Activated T-helper 9 cell treated with anti-CD3 and anti-CD28 coated beads, Interleukin-2, amount 50 U/mL, for 16 hours (primary cell): ENCODE measurements around the gene KCND2.
"Not testable (repeated sequence)": the region's sequence is repeated elsewhere in the genome, so short reads cannot be mapped to it uniquely, and the experiment has no call there.

Experiments
- DNase-seq: peaks from one replicate; pipeline ENCODE4 v3.0.0-alpha.2; 2020; ENCODE audit warnings: low read depth

The KCND2 gene

DNA sequence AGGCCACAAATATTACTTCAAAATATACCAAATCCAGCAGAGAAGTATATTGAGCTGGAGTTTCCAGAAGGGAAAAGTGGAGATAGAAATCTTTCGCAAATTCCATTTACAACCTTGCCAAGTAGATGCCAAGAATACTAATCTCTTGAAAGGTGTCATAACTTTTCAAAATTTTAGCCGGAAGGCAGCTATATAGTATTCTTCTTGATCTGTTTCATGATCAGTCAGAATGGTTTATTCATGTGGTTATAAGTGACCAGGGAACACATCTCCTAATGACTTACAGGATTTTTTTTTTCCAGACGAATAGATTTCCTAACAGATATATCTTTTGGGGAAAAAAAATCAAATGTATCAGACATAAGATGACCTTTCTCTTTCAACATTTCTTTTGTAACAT lies 314.3 kb downstream of the KCND2 start:
- no peak for DNase-seq

DNA sequence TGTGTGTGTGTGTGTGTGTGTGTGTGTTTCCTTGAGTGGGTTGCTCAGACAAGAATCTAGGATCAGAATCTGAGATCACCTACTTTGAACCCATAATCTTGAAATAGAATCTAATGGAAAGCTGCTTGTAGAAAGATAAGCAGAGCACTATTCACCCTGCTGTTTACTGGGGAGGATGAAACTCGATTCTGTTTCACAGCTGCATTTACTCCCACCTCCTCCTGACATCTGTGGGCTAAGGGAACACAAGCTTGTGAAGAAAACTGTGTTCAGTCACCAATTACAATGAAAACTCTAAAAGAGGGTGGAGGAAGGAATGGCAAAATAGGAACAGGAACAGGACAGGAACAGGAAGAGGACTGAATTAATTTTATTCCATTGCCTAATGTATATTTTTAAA lies 315.4 kb downstream of the KCND2 start:
- DNase-seq: no peak

DNA sequence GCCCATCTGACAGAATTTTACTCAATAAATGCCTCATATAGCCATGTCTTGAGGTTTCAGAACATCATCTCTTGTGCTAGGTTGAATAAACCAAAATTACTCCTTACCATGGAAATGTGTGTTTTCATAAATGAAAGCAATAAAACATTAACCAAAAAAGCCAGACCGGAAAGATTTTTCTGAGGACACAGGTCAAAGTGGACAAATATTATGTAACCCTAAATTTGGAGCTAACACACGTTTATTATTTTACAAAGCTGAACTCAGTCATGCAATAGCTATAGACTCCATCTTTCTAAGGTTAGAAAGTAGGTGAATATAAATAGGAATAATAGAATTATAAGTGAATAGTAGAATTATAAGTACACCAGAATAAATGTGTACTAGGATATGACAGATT lies 315.9 kb downstream of the KCND2 start:
- no peak for DNase-seq

DNA sequence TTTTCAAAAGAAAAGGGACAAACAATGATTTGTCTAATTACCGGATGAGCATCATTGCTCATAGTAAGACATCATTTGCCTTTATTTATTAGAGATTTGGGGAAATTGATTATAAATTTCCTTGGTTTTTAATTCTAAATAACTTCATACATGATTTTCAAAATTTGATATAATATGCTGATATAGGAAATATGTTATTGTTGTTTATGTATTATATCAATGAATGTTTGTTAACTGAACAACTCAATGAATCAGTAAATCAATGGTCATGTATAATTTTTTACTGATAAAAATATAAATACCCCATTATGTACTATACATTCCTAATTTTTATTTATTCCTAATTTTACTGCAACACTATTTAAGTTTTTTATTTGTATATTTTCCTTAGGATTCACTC lies 327.6 kb downstream of the KCND2 start:
- no peak for DNase-seq

DNA sequence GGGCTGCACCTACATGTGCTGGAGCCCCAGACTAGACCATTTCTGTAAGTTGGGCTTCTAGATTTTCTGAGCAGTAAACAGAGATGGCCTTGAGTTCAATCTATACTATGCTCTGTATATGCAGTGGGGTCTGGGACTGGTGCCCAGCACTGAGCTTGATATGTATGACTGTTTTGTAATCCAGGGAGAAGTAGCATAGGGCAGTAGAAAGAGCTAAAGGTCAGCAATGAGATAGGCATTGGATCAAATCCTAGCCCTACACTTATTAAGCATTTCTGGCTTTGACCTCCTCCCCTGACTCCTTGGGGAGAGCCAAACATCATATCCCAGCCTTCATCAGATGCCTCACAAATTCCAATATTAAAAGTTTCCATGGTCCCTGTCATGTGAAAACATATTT lies 330.4 kb downstream of the KCND2 start:
- no peak for DNase-seq

DNA sequence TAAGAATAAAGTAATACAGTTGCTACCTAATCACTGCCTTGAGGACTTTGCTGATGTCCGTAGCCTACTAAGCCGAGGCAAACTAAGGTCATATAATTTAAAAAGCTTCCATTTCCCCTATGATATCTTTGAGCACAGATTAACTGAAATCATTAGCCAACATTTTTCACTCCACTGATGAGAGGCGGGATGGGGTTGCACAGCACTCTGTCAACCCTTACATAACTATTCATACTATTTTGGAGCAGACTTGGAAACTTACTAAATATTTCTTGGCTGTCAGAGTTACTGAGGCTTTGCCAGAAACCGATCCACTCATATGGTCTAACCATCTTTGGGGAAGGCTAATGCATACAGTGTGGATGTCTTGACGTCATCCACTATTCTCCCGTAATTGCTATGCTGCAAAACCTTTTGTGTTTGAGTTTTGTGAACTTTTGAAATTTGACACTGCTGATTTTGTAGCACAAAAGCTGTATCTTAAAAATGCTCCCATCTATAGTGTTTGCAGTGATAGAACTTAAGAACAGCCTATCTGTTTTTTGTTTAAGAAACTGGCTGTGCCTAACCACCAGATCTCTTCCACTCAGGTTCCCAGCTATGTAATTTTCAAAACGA lies 336.3 kb downstream of the KCND2 start:
- no peak for DNase-seq

DNA sequence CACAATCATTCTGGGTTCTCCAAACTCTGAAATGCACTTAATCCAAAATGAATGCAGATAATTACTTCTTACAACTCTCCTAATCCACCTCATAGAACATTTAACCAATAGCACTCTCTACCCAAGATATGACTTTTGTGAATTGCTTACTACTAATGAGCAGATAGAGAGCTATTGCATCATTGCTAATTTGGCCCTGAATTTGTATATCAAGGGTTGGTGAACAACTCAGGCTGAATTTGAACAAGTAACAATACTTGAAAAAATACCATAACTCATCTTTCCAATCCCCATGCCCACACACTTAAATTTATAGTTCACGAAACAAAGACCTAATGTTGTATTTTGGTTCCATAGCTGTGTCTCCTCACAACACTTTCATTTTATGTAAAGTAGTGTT lies 339.0 kb downstream of the KCND2 start:
- no peak for DNase-seq

DNA sequence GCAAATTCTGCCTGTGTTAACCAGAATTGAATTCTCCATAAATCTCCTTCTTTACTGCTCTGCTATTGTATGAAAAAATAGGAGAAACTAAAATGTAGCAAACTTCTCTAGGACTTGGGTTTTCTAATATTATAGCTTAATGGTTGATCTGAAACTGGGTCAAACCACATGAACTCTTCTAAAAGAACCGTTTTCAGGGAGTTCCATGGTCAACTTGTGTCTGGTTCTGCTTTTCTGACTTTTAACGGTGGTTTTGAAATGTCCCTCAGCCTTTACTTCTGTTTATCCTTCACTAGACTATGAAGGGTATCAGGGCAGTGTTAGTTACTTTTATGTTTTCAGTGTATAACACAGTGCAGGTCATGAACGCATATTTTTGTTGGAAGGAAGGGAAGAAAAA lies 342.7 kb downstream of the KCND2 start:
- DNase-seq: no peak

DNA sequence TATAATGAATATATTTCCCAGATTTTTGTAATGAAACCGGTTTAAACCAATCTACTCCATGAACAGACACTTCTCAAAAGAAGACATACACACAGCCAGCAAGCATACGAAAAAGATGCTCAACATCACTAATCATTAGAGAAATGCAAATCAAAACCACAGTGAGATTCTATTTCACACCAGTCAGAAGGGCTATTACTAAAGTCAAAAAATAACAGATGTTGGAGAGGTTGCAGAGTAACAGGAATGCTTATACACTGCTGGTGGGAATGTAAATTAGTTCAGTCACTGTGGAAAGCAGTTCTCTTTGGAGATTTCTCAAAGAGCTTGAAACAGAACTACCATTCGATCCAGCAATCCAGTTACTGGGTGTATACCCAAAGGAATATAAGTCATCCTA lies 344.3 kb downstream of the KCND2 start:
- no peak for DNase-seq

DNA sequence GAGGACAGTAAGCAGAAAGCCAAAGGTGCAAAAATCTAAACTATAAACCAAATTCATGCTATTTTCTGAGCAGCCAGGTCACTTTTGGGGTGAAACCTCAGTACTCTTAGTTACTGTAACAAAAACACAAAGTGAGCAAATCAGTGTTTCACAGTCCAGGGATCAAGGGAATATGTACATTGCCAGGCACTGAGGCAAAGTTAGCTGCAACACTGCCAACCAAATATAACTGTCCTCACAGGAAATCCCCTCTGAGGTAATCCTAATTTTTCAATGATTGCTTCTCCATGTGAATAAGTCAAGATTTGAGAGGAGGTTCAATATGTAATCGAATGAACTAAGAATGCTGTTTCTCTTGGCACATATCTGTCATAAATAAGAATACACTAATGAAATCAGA lies 355.3 kb downstream of the KCND2 start:
- DNase-seq: no peak

DNA sequence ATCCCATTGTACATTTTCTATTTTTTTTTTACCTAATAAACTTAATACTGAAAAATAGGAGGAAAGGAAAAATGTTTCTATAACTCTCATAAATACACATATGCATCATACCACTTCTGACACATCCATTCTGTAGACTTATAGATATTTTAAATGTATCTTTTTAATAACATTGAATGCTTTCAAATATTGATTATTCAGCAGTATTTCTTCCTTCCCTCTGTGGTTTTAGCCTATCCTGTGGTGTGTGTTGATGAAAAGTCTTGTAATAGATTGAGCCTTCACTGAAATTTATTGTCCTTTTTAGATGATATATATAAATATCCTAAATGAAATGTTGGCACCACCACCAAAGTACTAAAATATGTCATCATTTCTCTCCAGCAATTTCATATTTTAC lies 366.9 kb downstream of the KCND2 start:
- DNase-seq: no peak

DNA sequence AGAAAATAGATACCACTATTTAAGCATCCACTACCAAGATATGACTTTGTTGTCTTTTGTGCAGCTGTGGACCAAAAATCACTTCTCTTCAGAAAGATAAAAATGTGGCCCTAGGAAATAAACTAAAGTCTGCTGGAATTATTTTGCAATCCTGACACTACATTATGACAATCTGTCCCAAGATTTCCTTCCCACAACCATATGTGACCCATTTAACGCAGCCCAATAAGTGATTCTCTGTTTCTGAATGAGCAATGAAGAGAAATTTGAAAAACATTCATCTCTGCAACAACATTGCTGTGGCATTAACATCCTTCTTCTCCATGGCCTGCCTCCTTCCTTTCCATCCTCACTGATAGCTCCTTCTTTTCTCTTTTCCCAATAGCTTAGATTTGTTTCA lies 373.0 kb downstream of the KCND2 start:
- no peak for DNase-seq

DNA sequence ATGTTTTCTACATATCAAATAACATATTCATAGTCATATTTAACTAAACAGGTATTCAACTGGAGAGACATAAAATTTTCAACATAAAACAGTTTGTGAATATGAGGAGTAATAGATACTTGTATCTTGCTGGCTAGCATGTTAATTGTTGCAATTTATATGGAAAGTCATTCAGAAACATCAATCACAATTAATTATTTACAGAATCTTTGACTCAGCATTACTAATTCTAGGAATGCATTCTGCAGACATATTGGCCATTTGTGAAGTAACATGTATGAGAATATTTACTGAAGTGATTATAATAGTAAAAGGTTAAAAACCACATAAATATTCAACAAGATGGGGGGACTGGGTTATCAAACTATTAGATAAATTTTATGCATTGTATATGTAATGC lies 381.3 kb downstream of the KCND2 start:
- no peak for DNase-seq

DNA sequence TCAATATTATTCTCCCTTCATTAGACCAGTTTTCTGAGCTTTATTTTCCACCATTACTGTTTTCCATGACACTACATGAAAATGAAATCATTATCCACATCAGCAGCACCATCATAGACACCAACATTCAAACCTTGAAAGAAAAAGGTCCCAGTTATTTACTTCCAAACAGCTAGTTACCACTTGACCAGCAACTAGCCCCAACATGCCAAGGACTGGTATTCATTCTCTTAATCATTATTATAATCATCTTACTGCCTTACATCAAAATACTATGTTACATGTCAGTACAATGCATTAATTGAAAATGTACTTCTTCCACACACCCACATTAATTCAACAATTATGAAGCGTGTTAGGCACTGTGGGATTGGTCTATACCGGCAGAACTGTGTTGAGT lies 385.5 kb downstream of the KCND2 start:
- DNase-seq: no peak

DNA sequence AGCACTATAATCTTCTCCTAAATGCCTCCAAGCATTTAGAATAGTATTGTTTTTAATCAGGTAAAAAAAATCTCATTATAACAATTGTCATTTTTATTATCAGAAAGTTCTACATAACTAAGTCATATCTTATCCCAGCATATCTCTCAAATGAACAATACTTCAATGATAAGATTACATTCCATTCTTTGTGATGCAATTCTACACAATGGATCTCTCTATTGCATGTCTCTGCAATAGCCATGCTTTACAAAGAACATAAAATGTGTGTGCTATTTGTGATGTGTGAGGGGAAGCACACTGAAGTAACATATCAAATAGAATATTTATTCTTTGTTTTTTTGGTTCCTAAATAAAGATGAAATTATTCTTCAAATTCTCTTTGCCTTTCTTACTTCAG lies 389.3 kb downstream of the KCND2 start:
- DNase-seq: no peak

DNA sequence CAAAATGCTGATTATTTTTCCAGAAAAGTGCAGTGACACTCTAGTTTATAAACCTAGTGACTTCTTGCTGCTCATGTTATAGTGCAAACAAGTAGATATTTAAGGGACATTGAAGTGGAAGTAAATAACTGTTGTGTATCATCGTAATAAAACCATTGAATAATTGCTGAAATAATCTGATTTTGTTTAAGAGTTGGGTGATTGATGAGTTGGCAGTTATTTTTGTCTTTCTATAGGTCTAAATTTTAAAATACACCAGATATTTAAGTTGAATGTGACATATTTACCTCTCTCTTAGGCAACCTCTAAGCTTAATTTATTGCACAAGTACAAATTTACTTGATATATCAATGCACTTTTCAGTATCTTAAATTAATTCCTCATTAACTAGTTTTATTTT lies 392.1 kb downstream of the KCND2 start:
- no peak for DNase-seq

DNA sequence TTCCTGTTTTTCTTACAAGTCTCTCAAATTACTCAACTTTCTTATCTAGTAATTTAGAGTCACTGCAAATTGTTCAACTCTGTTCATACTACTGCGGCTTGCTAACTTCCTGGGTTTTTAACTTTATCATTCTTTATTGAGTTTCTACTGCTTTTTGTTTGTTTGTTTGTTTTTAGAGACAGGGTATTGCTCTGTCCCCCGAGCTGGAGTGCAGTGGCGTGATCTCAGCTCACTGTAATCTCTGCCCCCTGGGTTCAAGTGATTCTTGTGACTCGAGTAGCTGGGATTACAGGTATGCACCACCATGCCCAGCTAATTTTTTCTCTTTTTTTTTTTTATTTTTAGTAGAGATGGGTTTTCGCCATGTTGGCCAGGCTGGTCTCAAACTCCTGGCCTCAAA lies 402.1 kb downstream of the KCND2 start:
- DNase-seq: no peak

DNA sequence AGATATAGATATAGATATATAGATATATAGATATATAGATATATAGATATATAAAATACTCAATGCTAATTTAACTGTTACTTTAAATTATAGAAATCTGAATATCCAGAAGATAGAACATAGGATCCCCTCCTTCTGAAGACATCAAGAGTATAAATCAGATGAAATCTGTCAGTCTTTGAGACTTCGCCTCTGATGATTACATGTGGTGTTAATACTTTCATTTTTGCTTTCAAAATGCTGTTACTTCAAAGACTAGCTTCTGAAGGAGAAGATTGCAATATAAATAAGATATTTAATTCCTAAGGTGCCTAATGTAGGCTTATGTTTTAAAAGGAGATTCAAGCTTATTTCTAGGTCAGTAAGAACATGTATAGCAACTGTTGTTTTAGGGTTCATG lies 404.6 kb downstream of the KCND2 start:
- no peak for DNase-seq

DNA sequence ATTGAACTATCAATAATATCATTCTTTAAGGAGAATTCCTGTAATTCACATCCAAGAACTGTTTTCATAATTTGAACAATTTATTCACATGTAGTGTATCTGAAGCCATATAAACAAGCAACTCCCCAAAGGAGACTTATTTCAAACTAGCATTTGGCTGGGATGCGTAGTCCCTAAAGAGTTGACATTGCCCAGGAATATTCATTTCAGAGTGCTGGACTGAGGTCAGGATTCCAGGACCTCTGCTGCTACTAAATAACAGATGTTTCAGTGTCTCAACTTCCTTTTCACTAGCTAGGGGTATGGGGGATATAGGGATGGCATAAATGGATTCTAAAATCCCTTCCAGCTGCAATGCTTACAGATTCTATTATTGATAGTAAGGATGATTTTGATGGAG lies 408.0 kb downstream of the KCND2 start:
- no peak for DNase-seq

DNA sequence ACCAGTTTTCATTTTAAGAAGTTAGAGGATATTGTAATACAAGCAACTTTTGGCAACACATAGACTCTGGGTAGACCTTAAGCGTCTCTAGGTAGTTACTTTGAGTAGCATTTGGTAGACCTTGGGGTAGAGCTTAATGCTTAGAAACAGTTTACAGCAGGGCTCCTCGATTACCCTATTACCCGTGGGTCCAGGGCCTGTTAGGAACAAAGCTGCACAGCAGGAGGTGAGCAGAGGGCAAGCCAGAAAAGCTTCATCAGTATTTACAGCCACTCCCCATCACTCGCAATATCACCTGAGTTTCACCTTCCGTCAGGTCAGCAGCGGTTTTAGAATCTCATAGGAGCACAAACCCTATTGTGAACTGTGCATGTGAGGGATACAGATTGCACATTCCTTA lies 411.5 kb downstream of the KCND2 start:
- no peak for DNase-seq

DNA sequence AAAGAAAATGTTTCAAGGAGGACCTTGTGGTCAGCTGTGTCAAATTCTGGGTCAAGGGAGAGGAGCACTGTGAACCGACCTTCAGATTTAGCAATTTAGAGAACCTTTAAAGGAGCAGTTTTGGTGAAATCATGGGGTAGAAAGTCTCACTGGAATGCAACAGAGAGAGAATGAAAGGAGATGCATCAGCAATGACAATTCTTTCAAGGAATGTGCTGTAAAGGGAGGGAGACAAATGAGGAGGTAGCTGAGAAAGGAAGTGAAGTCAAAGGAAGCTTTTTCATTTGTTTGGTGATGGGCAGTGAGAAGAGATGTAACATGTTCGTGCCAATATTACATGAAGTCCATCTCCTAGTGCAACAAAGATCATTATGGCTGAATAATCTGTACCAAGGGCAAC lies 418.9 kb downstream of the KCND2 start:
- DNase-seq: no peak

DNA sequence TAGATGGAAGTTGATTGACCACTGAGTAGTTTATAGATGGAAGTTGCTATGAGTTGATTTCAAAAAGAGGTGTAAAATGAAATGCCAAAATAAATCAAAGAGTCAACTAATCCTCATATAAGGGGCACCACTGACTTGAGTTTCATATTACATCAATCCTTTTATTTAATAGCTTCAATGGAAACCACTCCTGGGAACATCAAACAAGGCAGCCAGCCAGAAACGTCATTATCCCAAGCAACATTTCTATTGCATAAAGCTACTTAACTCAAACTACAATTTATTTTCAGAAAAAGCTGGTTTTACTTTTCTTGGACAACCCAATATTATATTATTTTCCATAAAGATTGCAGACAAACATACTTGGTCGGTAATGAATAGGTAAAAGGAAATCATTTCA lies 422.9 kb downstream of the KCND2 start:
- no peak for DNase-seq

DNA sequence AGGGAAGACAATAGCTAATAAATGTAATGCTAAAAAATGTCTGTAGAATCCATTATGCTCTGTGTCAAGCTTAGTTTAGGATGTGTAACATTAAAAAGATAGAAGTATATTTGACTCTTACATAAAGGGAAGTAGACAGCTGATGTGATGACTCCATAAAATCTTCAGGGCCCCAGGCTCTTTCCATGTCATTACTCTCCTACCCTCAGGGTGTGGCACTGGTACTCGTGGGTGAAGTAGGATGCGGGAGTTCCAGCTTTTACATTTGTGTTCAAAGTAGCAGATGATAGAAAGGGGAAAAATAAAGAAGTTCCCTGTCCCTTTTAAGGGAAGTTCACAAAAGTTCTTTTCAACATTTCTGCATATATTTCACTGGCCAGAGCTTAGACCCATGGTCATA lies 427.8 kb downstream of the KCND2 start:
- DNase-seq: no peak

DNA sequence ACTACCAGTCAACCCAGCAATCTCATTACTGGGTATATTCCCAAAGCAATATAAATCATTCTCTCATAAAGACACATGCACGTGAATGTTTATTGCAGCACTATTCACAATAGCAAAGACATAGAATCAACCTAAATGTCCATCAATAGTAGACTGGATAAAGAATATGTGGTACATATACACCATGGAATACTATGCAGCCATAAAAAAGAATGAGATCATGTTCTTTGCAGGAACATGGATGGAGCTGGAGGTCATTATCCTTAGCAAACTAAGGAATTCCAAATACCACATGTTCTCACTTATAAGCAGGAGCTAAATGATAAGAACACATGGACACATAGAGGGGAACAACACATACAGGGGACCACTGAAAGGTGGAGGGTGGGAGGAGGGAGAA lies 429.4 kb downstream of the KCND2 start:
- DNase-seq: not testable (repeated sequence)
